HTR-8/SVneo (cell line): Measurements from ENCODE around the gene RBM34.
"Not testable (repeated sequence)": the region's sequence is repeated elsewhere in the genome, so short reads cannot be mapped to it uniquely, and the experiment has no call there.

Source experiments
- DNase-seq: peaks from one replicate; pipeline ENCODE4 v3.0.0; 2011; ENCODE audit warnings: low spot score, mixed read lengths; ENCODE audit not compliant: insufficient read length
- FAIRE-seq: peaks from 2 replicates; lab custom pipeline; 2011; peaks lifted over from hg19 to GRCh38; lab: Jason Lieb, UNC

Gene RBM34

GRCh38 chr1:235124111-235124510 lies 36.9 kb downstream of the RBM34 start:
- FAIRE-seq, result no peak

GRCh38 chr1:235122348-235122747 lies 38.7 kb downstream of the RBM34 start:
- no peak for FAIRE-seq
- no peak for DNase-seq

More at GRCh38 chr1:235124111-235124510, 36.9 kb downstream of the RBM34 start:
- no peak for DNase-seq

- no peak for FAIRE-seq
These were observed 47.7 kb downstream of the RBM34 start for GRCh38 chr1:235113183-235113917.

GRCh38 chr1:235112297-235113182 lies 48.5 kb downstream of the RBM34 start:
- FAIRE-seq, result no peak

More at GRCh38 chr1:235113183-235113917, 47.7 kb downstream of the RBM34 start:
- DNase-seq, result no peak

GRCh38 chr1:235111107-235111506 lies 49.9 kb downstream of the RBM34 start:
- FAIRE-seq, result no peak

More at GRCh38 chr1:235112297-235113182, 48.5 kb downstream of the RBM34 start:
- no peak for DNase-seq

GRCh38 chr1:235108876-235109275 lies 52.2 kb downstream of the RBM34 start:
- FAIRE-seq (no peak), DNase-seq (no peak)

More at GRCh38 chr1:235111107-235111506, 49.9 kb downstream of the RBM34 start:
- DNase-seq, result no peak

- DNase-seq (no peak), FAIRE-seq (no peak)
These were observed 52.9 kb downstream of the RBM34 start for GRCh38 chr1:235108185-235108593.

GRCh38 chr1:235107368-235108184 lies 53.5 kb downstream of the RBM34 start:
- DNase-seq, result no peak
- FAIRE-seq, result no peak

- DNase-seq (no peak), FAIRE-seq (no peak)
These were observed 54.6 kb downstream of the RBM34 start for GRCh38 chr1:235106457-235106856.

- FAIRE-seq (no peak), DNase-seq (no peak)
These were observed 55.7 kb downstream of the RBM34 start for GRCh38 chr1:235105051-235106043.

- no peak for DNase-seq
- FAIRE-seq, result no peak
These were observed 58.0 kb downstream of the RBM34 start for GRCh38 chr1:235102993-235103411.

GRCh38 chr1:235102259-235102582 lies 58.8 kb downstream of the RBM34 start:
- DNase-seq (no peak), FAIRE-seq (no peak)

- FAIRE-seq, result no peak
- DNase-seq, result no peak
These were observed 59.3 kb downstream of the RBM34 start for GRCh38 chr1:235101558-235102258.

- FAIRE-seq (no peak), DNase-seq (no peak)
These were observed 60.8 kb downstream of the RBM34 start for GRCh38 chr1:235100194-235100772.

- DNase-seq (no peak), FAIRE-seq (no peak)
These were observed 62.1 kb downstream of the RBM34 start for GRCh38 chr1:235098991-235099390.

GRCh38 chr1:235098547-235098946 lies 62.5 kb downstream of the RBM34 start:
- DNase-seq (no peak), FAIRE-seq (no peak)

GRCh38 chr1:235097501-235097900 lies 63.5 kb downstream of the RBM34 start:
- FAIRE-seq, DNase-seq: not testable (repeated sequence)

GRCh38 chr1:235095938-235096562 lies 65.0 kb downstream of the RBM34 start:
- FAIRE-seq, result no peak
- no peak for DNase-seq
